ENCODE data around the gene SHISAL1.

The SHISAL1 gene

DNA sequence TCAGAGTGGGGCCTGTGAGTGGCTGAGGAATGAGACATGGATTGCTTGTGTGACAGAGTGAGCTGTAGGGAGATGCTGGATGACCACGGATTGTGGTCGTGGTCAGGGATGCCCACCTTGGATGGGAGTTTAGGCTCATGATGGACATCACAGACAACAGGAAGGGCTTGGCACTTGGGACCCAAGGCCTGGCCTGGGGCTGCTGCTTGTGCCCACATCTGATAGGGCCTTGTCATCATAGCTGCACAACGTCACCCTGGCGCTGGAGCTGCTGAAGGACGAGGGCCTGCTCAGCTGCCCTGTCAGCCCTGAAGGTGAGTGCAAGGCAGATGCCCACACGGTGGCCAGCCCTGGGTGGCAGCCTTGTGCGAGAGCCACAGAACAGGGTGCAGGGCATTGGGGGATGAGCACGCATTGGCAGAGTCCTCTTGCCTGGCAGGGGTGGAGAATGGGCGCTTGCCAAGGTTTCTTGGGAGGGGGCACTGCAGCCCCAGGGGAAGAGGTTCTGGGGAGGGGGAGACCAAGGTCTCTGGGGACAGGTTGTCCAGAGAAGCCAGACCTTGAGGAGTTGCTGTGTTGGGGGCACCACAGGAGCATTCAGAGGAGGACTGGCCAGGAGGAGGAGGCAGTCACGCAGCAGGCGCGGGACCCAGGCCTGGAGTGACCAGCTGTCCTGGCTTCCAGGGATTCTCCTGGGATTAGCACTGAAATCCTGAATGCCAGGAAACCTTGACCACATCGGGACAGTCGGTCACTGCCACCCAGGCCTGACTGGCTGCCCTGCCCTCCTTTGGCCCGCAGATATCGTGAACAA, 107.0 kb downstream of the SHISAL1 start:
- no peak for DNase-seq

GRCh38 chr22:44204739-44205515, 107.8 kb downstream of the SHISAL1 start:
- DNase-seq: no peak

DNA sequence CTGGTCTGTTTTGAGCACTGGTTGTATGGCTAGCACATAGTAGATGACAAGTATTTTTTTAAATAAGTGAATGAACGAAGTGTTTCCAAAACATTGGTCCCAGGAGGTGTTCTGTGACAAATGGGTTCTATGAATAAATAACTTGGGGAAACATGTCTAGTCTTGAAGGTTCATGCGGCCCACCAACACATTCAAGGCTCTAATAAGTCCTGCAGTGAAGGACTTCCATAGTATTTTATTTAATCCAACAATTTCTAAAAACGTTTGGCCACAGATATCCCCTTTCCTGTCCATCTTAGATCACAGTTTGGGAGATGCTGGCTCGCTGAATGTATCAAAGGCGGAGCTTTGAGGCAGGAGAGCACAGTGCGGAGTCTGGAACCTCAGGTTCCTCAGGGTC, 109.5 kb downstream of the SHISAL1 start:
- DNase-seq: no peak

- no peak for DNase-seq
Measured at GRCh38 chr22:44202261-44202789, 110.4 kb downstream of the SHISAL1 start.

DNA sequence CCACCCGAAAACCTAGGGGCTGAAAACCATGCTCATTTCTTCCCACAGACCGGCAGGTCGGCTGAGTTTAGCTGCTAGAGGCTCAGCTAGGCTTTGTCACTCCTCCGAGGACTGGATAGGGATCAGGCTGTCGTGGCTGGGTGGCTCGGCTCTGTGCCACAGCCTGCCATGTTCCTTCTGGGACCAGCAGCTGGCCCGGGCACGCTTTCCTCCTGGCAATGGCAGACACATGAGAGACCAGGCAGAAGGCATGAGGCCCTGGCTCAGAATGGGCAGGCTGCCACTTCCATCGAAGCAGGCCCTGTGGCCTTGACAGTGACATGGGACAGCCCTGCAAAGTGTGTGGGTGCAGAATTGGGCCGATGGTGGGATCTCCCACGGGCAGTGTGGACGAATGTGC, 111.1 kb downstream of the SHISAL1 start:
- no peak for DNase-seq

- peak; percentile 47 for DNase-seq
Measured at GRCh38 chr22:44200855-44201550, 111.7 kb downstream of the SHISAL1 start.

GRCh38 chr22:44200451-44200850, 112.3 kb downstream of the SHISAL1 start:
- DNase-seq: no peak

DNA sequence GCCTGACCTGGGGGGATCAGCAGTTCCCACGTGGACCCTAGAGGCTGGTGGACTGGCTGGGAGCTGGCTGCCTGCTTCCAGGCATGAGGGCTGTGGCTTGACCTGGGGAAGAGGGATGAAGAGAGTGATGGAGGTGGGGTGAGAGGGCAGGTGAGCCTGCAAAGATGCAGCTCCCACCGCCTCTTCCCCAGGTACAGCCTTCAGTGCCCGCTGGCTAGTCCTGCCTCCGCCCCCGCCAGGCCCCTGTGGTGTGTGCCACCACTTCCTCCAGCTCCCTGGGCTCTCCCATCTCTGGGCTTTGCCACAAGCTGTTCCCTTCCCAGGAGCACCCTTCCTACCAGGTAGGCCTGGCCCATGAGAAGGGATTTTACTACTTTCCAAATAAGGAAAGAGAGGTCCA, 112.9 kb downstream of the SHISAL1 start:
- DNase-seq: no peak

GRCh38 chr22:44199164-44199563, 113.6 kb downstream of the SHISAL1 start:
- no peak for DNase-seq

GRCh38 chr22:44197271-44197670, 115.5 kb downstream of the SHISAL1 start:
- DNase-seq: no peak

GRCh38 chr22:44196731-44197131, 116.0 kb downstream of the SHISAL1 start:
- DNase-seq: no peak

GRCh38 chr22:44196241-44196640, 116.5 kb downstream of the SHISAL1 start:
- DNase-seq: no peak

GRCh38 chr22:44195189-44195871, 117.4 kb downstream of the SHISAL1 start:
- DNase-seq: no peak

GRCh38 chr22:44194569-44194968, 118.2 kb downstream of the SHISAL1 start:
- DNase-seq: no peak
